ENCODE data around the gene MPHOSPH9. TPM values are rescaled to one million over a fixed set of nuclear protein-coding genes. Genes with fewer than 3 reads are reported as not detected.

Gene MPHOSPH9
- total and polyA plus RNA-seq, 2 donors, result 25.5 to 106 TPM

DNA sequence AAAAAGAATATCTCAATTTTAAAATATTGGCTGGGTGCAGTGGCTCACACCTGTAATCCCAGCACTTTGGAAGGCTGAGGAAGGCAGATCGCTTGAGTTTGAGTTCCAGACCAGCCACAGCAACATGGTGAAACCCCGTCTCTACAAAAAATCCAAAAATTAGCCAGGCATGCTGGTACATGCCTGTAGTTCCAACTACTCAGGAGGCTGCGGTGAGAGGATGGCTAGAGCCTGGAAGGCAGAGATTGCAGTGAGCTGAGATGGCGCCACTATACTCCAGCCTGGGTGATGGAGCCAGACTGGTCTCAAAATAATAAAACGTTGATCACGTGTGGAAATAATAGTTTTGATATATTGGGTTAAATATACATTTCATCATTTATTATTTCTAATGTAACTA, 6.0 kb upstream of the MPHOSPH9 start:
- no peak for DNase-seq (ENCODE audit: low read depth in 6 of 9, low spot score in 9 of 9)
- Histone ChIP-seq H3K27ac (ENCODE audit: low read depth in 1 of 2, low read length in 1 of 2) (peak overlapping the region; percentile 52 to 99), H3K9me3 (ENCODE audit: control insufficient read depth in 2 of 2, insufficient read depth in 1 of 2, low read length in 1 of 2) (no peaks in the 10 kb centered on the region), H3K27me3 (ENCODE audit: control insufficient read depth in 2 of 2, insufficient read depth in 1 of 2, low read length in 1 of 2) (no peaks in the 10 kb centered on the region), H3K4me3 (ENCODE audit: low read length in 2 of 2) (peak overlapping the region in 1 of 2 donors; percentile 65), H3K4me1 (ENCODE audit: control insufficient read depth in 2 of 2, insufficient read depth in 2 of 2, low read length in 2 of 2) (peaks cover 45 to 87% of the 10 kb centered on the region in 2 donors), H3K36me3 (ENCODE audit: control insufficient read depth in 2 of 2, insufficient read depth in 2 of 2, low read length in 1 of 2) (peaks cover 25 to 69% of the 10 kb centered on the region in 2 donors)
- 96% methylated on average over 6 of the region's 6 CpGs for WGBS

DNA sequence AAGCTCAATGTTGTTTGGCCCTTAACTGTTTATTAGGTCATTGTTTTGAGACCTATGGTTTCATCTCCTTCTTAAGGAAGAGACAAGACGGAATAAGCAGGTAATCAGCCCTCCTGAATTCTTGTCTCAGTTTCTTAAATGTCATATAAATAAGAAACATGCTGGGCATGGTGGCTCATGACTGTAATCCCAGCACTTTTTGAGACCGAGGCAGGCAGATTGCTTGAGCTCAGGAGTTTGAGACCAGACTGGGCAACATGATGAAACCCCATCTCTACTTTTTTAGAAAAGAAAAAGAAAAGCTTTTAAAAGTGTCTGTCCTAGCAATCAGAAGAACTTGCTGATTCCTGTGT, 5.4 kb upstream of the MPHOSPH9 start:
- DNase-seq (ENCODE audit: low read depth in 6 of 9, low spot score in 9 of 9), result no peak
- Histone ChIP-seq H3K4me3 (ENCODE audit: low read length in 2 of 2) (peak overlapping the region; percentile 65 to 96), H3K36me3 (ENCODE audit: control insufficient read depth in 2 of 2, insufficient read depth in 2 of 2, low read length in 1 of 2) (peaks cover 25 to 64% of the 10 kb centered on the region in 2 donors), H3K4me1 (ENCODE audit: control insufficient read depth in 2 of 2, insufficient read depth in 2 of 2, low read length in 2 of 2) (peaks cover 45 to 81% of the 10 kb centered on the region in 2 donors), H3K27ac (ENCODE audit: low read depth in 1 of 2, low read length in 1 of 2) (peak overlapping the region in 1 of 2 donors; percentile 99), H3K9me3 (ENCODE audit: control insufficient read depth in 2 of 2, insufficient read depth in 1 of 2, low read length in 1 of 2) (peaks cover 0 to 3% of the 10 kb centered on the region in 2 donors), H3K27me3 (ENCODE audit: control insufficient read depth in 2 of 2, insufficient read depth in 1 of 2, low read length in 1 of 2) (no peaks in the 10 kb centered on the region)
- 82% methylated on average over 2 of the region's 2 CpGs for WGBS

DNA sequence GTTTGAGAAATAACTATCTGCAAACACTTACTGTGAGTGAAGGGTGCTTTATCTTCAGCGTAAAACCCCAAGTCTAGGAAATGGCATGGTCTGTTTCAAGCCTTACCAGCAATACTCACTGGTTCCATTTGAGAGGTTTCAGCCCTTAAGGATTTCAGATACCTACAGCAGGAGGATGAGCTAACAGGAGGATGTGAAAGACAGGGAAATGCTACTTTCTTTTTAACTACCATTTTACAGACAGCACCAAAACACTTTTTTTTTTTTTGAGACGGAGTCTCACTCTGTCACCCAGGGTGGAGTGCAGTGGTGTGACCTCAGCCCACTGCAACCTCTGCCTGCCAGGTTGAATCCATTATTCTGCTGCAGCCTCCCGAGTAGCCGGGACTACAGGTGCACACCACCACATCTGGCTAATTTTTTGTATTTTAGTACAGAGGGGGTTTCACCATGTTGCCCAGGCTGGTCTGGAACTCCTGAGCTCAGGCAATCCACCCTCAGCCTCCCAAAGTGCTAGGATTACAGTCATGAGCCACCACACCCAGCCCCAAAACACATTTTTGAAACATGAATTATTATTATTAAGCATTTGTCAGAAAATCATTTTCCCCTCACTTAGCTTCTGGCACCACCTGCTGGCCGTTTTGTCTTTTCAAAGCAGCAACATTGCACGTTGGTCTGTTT, 4.8 kb upstream of the MPHOSPH9 start:
- peak overlapping the region; percentile 55 to 99 for H3K27ac ChIP-seq (ENCODE audit: low read depth in 1 of 2, low read length in 1 of 2)
- 46% methylated on average over 6 of the region's 6 CpGs for WGBS
- H3K4me1 ChIP-seq (ENCODE audit: control insufficient read depth in 2 of 2, insufficient read depth in 2 of 2, low read length in 2 of 2), result peaks cover 45 to 81% of the 10 kb centered on the region in 2 donors
- H3K36me3 ChIP-seq (ENCODE audit: control insufficient read depth in 2 of 2, insufficient read depth in 2 of 2, low read length in 1 of 2), result peaks cover 25 to 60% of the 10 kb centered on the region in 2 donors
- H3K4me3 ChIP-seq (ENCODE audit: low read length in 2 of 2), result peak overlapping the region; percentile 65 to 96
- peak in 2 of 9 donors; percentile 74 to 85 for DNase-seq (ENCODE audit: low read depth in 6 of 9, low spot score in 9 of 9)
- H3K27me3 ChIP-seq (ENCODE audit: control insufficient read depth in 2 of 2, insufficient read depth in 1 of 2, low read length in 1 of 2), result no peaks in the 10 kb centered on the region
- peaks cover 0 to 3% of the 10 kb centered on the region in 2 donors for H3K9me3 ChIP-seq (ENCODE audit: control insufficient read depth in 2 of 2, insufficient read depth in 1 of 2, low read length in 1 of 2)

DNA sequence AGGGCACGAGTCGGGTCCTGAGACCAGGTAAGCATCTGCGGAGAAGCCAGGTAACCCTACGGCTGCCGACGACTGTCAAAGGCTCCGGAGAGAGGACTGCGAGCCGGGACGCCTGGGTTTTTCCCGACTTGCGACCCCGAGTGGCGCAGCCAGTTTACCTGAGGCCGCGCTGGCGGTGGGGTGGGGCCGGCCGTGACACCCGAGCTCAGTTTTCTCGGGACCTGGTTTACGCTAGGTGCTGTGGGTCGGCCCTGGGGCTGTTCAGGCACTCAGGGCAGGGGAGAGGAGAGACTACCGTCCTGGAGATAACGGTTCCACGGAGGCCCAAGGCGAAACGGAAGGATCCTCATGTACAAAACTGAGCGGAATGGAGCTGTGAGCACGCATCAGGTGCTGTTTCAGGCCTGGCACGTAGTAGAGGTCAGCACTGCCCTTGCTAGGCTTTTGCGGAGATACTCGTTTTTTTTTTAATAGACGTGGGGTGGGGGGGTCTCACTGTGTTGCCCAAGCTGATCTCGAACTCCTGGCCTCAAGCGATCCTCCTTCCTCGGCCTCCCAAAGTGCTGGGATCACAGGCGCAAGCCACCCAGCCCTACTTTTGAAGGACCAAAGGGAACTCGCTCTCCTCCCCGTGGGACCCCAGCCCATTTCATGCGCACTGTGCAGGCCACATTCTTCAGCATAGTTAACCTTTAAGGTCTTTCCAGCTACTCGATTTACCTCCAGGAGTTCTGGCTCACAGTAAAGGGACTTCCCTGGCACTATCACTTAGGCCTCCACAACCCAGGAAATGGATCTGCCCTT, 766 bp upstream of the MPHOSPH9 start:
- H3K27me3 ChIP-seq (ENCODE audit: control insufficient read depth in 2 of 2, insufficient read depth in 1 of 2, low read length in 1 of 2), result no peaks in the 10 kb centered on the region
- H3K36me3 ChIP-seq (ENCODE audit: control insufficient read depth in 2 of 2, insufficient read depth in 2 of 2, low read length in 1 of 2), result peaks cover 13 to 28% of the 10 kb centered on the region in 2 donors
- H3K4me3 ChIP-seq (ENCODE audit: low read length in 2 of 2), result peak overlapping the region; percentile 65 to 96
- peaks cover 0 to 3% of the 10 kb centered on the region in 2 donors for H3K9me3 ChIP-seq (ENCODE audit: control insufficient read depth in 2 of 2, insufficient read depth in 1 of 2, low read length in 1 of 2)
- peaks cover 28 to 59% of the 10 kb centered on the region in 2 donors for H3K4me1 ChIP-seq (ENCODE audit: control insufficient read depth in 2 of 2, insufficient read depth in 2 of 2, low read length in 2 of 2)
- WGBS, result 6% methylated on average over 42 of the region's 42 CpGs
- peak in 1 of 9 donors; percentile 57 for DNase-seq (ENCODE audit: low read depth in 6 of 9, low spot score in 9 of 9)
- H3K27ac ChIP-seq (ENCODE audit: low read depth in 1 of 2, low read length in 1 of 2), result peak overlapping the region; percentile 87 to 99

DNA sequence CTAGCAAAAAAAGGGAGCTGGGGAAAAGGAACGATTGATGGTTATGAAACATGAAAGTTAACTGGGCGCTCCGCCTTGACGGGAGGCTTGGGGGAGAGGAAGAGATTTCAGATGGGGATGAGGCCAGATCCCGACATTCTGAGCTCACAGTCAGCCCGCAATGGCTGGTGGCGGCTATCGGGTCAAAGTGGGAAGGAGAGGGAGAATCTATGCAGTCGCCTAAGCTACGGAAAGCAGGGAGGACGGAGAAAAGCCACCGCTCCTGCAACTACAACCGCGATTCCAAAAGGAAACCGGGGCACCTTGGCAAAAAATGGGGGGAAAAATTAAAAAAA, 502 bp downstream of the MPHOSPH9 start:
- under 1% methylated on average over 15 of the region's 15 CpGs for WGBS
- no peak for DNase-seq (ENCODE audit: low read depth in 6 of 9, low spot score in 9 of 9)
- peaks cover 11 to 31% of the 10 kb centered on the region in 2 donors for H3K36me3 ChIP-seq (ENCODE audit: control insufficient read depth in 2 of 2, insufficient read depth in 2 of 2, low read length in 1 of 2)
- peaks cover 0 to 3% of the 10 kb centered on the region in 2 donors for H3K9me3 ChIP-seq (ENCODE audit: control insufficient read depth in 2 of 2, insufficient read depth in 1 of 2, low read length in 1 of 2)
- H3K4me1 ChIP-seq (ENCODE audit: control insufficient read depth in 2 of 2, insufficient read depth in 2 of 2, low read length in 2 of 2), result peaks cover 25 to 60% of the 10 kb centered on the region in 2 donors
- peak overlapping the region; percentile 65 to 95 for H3K4me3 ChIP-seq (ENCODE audit: low read length in 2 of 2)
- no peaks in the 10 kb centered on the region for H3K27me3 ChIP-seq (ENCODE audit: control insufficient read depth in 2 of 2, insufficient read depth in 1 of 2, low read length in 1 of 2)
- H3K27ac ChIP-seq (ENCODE audit: low read depth in 1 of 2, low read length in 1 of 2), result peak overlapping the region; percentile 99

DNA sequence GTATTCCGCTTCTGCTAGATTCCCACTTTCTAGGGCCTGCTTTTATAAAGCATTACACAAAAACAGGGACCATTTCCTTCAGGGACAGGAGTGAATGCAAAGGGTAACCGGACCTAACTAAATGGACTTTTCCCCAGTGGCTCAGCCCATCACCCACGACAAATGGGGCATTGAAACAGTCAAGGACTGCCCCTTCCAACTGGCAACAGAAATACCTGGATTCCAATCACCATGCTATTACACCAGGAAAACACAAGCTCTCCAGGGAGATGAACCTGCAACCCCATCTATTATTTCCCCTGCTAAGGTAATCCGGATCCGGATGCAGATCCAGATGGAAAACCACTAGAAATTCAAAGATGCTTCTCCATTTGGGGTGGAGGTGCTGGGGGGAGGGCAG, 1.0 kb downstream of the MPHOSPH9 start:
- peaks cover 11 to 31% of the 10 kb centered on the region in 2 donors for H3K36me3 ChIP-seq (ENCODE audit: control insufficient read depth in 2 of 2, insufficient read depth in 2 of 2, low read length in 1 of 2)
- H3K27ac ChIP-seq (ENCODE audit: low read depth in 1 of 2, low read length in 1 of 2), result peak overlapping the region; percentile 37 to 99
- DNase-seq (ENCODE audit: low read depth in 6 of 9, low spot score in 9 of 9), result peak in 1 of 9 donors; percentile 33
- H3K27me3 ChIP-seq (ENCODE audit: control insufficient read depth in 2 of 2, insufficient read depth in 1 of 2, low read length in 1 of 2), result no peaks in the 10 kb centered on the region
- H3K9me3 ChIP-seq (ENCODE audit: control insufficient read depth in 2 of 2, insufficient read depth in 1 of 2, low read length in 1 of 2), result peaks cover 0 to 3% of the 10 kb centered on the region in 2 donors
- H3K4me1 ChIP-seq (ENCODE audit: control insufficient read depth in 2 of 2, insufficient read depth in 2 of 2, low read length in 2 of 2), result peaks cover 21 to 55% of the 10 kb centered on the region in 2 donors
- WGBS, result 36% methylated on average over 5 of the region's 5 CpGs
- H3K4me3 ChIP-seq (ENCODE audit: low read length in 2 of 2), result peak overlapping the region; percentile 65 to 95

DNA sequence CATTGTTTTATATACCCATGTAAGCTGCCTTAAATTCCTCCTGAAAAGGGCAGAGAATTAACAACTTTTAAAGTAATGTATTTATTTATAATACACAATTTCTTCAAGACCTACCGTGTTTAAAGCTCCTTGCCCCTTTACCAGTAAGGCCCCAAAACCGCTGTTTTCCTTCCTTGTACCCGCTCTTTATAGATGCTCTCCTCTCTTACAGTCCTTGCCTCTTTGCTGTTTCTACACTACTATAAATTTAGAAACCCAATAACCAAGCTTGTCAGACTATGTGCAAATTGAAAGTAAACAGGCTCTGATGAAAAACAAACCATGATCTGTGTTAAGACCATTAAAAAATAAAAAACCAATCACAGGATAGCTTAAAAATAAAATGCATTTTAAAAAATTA, 3.9 kb downstream of the MPHOSPH9 start:
- Histone ChIP-seq H3K4me3 (ENCODE audit: low read length in 2 of 2) (peak overlapping the region; percentile 28 to 49), H3K27me3 (ENCODE audit: control insufficient read depth in 2 of 2, insufficient read depth in 1 of 2, low read length in 1 of 2) (no peaks in the 10 kb centered on the region), H3K27ac (ENCODE audit: low read depth in 1 of 2, low read length in 1 of 2) (peak overlapping the region; percentile 64 to 99), H3K4me1 (ENCODE audit: control insufficient read depth in 2 of 2, insufficient read depth in 2 of 2, low read length in 2 of 2) (peaks cover 11 to 41% of the 10 kb centered on the region in 2 donors), H3K36me3 (ENCODE audit: control insufficient read depth in 2 of 2, insufficient read depth in 2 of 2, low read length in 1 of 2) (peaks cover 8 to 34% of the 10 kb centered on the region in 2 donors), H3K9me3 (ENCODE audit: control insufficient read depth in 2 of 2, insufficient read depth in 1 of 2, low read length in 1 of 2) (peaks cover 0 to 3% of the 10 kb centered on the region in 2 donors)
- 13% methylated on average over 3 of the region's 3 CpGs for WGBS
- peak in 1 of 9 donors; percentile 55 for DNase-seq (ENCODE audit: low read depth in 6 of 9, low spot score in 9 of 9)

DNA sequence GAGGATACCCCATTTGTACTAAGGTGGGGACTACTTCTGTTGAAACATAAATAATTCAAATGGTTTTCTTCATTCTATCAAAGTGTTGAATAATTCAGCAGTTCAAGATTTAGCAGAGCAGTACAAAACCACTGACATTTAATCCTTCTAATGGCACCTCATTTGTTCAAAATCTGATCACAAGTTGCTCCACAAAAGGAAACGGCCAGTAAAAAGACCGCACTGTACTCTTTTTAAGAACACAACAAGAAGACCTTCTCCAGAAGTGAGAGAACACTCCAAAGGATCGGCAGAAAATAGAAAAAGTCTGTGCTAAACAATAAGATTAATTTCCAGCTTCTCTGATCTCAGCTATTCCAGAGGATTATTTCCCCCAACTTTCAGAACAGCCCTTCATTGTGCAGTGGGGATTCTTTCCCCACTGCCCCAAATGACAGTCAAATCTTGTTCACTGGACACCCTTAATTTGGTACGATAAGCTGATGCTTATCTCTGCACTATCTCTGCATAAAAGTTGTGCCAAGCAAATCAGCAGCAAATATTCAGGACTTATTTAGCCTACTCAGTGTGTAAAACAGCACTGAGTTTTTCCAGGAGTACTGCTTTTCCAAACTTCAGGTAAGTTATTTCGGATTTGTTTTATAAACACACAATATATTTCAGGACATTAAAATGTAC, 5.2 kb downstream of the MPHOSPH9 start:
- peaks cover 8 to 41% of the 10 kb centered on the region in 2 donors for H3K36me3 ChIP-seq (ENCODE audit: control insufficient read depth in 2 of 2, insufficient read depth in 2 of 2, low read length in 1 of 2)
- H3K9me3 ChIP-seq (ENCODE audit: control insufficient read depth in 2 of 2, insufficient read depth in 1 of 2, low read length in 1 of 2), result no peaks in the 10 kb centered on the region
- H3K4me3 ChIP-seq (ENCODE audit: low read length in 2 of 2), result peak overlapping the region; percentile 1 to 2
- peak overlapping the region in 1 of 2 donors; percentile 19 for H3K27ac ChIP-seq (ENCODE audit: low read depth in 1 of 2, low read length in 1 of 2)
- peaks cover 11 to 52% of the 10 kb centered on the region in 2 donors for H3K4me1 ChIP-seq (ENCODE audit: control insufficient read depth in 2 of 2, insufficient read depth in 2 of 2, low read length in 2 of 2)
- DNase-seq (ENCODE audit: low read depth in 6 of 9, low spot score in 9 of 9), result no peak
- 76% methylated on average over 5 of the region's 5 CpGs for whole genome bisulfite sequencing
- H3K27me3 ChIP-seq (ENCODE audit: control insufficient read depth in 2 of 2, insufficient read depth in 1 of 2, low read length in 1 of 2), result no peaks in the 10 kb centered on the region

Measured in thymus (tissue), 11 donors.